Hematopoietic multipotent progenitor cell treated with erythropoietin and hydrocortisone succinate and interleukin-3 and kit ligand, for 8 days (in vitro differentiated cells): ENCODE data around the gene ARHGDIG.
"Not testable (repeated sequence)": the region's sequence is repeated elsewhere in the genome, so short reads cannot be mapped to it uniquely, and the experiment has no call there.

Experiments
- DNase-seq: peaks from one replicate; pipeline ENCODE4 v3.0.0-alpha.2; 2015

The ARHGDIG gene

GRCh38 chr16:264440-264951 lies 15.9 kb upstream of the ARHGDIG start:
- DNase-seq, result no peak

- no peak for DNase-seq
Measured at GRCh38 chr16:265002-265529, 15.3 kb upstream of the ARHGDIG start.

GRCh38 chr16:265711-266110 lies 14.7 kb upstream of the ARHGDIG start:
- DNase-seq, result no peak

DNA sequence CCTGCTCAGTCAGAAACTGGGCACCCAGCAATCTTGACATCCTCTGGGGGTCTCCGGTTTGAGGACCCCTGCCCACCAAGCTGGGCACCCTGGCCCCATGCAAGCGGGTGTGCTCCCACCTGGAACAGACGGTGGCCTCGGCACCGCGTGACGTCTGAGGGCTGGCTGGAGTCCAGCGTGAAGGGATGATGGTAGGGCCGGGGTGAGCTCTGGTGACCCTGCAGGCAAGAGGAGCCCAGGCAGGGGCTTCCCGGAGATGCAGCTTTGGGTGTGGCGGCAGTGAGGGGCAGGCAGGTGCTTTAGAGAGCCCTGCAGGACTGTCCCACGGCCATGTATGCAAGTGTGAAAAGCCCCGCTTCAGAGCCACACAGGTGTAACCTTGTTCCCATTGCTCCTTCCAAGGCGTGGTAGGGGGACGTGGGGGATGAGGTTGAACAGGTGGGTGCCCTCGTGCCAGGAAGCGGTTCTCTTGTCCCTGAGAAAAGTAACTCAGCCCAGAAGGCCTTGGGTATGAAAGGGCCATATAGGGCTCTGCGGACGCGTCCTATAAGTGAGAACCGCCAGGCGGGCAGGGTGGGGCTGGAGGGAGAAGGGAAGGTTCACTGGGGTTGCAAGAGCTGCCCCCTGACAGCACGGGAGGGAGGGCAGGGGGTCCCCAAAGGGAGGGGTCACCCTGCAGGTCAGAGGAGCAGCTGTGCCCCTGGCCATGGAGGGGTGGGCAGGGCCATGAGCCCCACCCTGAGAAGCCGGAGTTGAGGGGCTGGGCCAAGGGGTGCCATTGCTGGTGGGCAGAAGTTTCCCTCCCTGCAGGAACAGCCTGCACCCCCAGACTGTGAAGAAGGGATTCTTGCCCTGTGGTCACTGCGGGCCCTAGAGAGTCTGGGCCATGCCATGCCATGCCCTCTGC lies 13.9 kb upstream of the ARHGDIG start:
- DNase-seq, result no peak

DNA sequence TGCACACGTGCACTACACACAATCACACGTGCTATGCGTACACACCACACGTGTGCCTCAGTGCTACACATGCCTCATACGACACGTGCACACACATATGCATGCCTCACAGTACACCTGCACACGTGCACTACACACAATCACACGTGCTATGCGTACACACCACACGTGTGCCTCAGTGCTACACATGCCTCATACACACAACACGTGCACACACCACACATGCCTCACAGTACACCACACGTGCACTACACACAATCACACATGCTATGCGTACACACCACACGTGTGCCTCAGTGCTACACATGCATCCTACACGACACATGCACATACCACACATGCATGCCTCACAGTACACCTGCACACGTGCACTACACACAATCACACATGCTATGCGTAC lies 12.8 kb upstream of the ARHGDIG start:
- not testable (repeated sequence) for DNase-seq

DNA sequence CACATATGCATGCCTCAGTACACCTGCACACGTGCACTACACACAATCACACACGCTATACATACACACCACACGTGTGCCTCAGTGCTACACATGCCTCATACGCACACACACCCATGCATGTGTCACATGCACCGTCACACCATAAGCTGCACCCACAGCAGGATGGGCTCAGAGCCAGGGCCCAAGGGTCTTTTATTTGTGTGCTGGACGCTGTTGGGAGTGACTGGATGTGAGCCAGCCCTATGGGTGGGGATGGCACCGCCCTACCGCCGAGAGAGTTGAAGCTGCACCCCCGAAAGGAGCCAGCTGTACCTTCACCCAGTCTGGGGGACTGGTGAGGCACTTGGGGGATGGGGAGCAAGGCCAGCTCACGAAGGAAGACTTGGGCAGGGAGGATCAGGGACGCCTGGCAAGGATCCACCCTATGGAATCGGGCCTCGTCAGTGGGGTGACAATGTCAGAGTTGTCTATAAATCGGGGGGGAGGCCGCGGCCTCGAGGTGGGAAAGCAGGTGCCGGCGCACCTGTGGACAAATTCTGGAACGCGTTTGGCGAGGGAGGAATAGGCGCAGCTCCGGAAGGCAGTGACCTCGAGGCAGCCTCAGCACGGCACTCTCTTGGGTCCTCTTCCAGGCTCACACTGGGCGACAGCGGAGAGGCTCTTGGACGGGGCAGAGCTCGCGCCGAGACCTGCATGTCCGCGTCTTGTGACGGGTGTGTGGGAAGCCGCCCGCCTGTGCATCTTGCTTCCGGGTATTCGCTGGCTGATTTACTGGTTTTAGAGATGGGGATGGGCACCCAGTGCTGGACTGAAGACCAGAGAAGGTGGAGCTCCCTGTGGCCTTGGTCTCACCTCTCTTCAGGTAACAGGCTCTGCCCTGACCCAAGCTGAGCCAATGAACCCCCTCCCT lies 12.0 kb upstream of the ARHGDIG start:
- DNase-seq, result peak; percentile 67

DNA sequence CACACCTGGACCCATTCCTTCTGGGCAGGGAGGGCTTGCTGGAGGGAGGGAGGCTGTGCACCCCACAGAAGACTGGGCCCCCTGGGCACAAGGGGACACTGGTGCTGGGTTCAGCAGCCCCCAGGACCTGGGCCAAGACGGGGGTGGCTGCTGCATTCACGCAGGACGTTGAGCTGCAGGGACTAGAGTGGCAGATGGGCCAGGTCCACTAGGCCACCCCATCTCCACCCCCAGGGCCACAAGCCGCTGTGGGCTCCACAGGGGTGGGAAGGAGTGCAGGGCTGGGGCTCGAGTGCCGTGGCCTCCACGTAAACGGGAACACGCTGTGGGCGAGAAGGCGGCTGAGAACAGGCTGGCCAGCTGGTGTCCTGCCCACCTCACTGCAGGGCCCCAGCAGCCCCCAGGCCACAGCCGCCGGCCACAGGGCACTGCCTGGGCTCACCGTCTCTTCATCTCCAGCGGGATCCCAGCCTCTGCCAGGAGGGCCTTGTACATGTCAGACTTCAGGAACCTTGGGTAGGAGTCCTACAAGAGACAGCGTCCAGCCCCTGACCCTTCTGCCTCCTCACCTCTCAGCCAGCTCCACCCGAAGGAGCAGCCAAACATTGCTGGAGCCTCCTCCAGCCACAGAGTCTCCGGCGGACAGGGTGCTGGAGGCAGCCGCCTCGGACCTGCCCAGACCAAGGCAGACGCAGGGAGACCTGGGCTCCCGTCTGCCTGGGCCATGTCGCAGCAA lies 11.2 kb upstream of the ARHGDIG start:
- no peak for DNase-seq

DNA sequence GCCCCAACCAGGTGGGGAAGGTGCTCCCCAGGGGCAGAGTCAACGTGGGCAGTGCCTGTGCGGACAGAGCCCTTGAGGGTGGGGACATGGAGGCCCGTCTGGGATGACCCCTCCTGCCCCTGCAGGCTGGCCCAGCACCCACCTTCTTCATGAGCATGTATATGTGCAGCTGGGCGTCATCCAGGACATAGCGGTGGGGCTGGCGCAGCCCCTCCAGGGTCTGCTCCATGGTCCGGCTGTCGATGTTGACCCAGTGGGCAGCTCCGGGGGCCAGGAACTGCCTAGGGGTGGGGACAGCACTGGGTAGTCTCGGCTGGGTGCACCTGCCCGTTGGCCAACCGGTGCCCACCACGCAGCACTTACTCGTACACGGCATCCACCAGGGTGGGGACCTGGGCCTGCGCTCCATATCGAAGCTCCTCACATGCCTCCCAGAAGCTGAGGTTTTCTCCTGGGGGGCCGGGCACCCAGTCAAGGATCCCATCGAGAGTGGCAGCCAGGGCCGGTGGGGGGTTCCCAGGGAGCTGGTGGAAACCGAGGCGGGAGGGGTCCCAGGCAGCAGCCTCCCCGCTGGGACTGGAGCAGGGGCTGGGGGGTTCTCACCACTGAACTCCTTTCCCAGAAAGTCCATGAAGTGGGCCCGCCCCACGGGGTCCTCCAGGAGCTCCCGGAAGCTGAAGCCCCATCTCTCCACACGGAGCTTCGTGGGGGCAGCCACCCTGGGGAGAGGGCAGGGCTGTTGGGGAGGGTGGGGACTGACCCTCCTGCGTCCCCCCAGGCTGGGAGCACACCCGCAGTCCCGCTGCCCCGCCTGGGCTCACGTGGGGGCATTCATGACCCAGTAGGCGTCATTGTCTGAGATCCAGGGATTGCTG lies 9.8 kb upstream of the ARHGDIG start:
- no peak for DNase-seq

DNA sequence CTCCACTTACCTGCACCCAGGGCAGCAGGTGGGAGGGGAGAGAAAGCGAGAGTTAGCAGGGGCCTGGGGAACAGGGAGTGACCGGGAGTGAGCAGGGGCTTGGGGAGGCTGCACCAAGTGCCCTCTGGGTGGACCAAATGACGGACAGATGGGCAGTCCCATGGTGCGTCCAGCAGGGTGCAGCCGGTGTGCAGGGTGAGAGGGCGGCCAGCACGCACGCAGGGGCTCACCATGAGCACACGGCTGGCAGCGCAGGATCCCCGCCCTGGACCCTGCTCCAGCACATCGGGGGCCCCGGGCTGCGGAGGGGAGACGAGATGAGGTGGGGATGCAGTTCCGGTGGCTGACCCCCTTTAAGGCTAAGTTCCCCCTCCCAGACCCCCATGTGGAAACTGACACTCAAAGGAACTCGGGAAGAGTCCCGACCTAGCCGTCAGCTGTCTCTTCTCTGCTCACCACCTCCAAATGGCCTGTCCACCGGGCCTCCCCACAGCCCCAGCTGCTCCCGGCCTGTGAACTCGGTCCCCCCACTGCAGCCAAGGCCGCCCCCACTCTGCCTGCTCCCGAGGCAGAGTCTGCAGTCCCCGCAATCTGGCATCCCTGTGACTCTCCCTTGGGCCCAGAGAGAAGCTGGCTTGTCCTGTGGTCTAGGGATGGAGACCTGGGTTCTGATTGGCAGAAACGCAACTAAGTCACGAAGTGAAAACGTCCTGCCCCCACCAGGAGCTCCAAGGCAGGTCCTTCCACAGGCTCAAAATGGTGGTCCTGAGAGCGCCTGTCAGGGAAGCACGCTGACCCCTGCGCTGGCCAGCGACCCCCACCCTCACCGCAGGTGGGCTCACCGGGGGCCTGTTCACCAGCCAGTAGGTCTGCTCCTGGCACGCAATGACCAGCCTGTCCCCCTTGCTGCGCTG lies 7.5 kb upstream of the ARHGDIG start:
- DNase-seq, result no peak

DNA sequence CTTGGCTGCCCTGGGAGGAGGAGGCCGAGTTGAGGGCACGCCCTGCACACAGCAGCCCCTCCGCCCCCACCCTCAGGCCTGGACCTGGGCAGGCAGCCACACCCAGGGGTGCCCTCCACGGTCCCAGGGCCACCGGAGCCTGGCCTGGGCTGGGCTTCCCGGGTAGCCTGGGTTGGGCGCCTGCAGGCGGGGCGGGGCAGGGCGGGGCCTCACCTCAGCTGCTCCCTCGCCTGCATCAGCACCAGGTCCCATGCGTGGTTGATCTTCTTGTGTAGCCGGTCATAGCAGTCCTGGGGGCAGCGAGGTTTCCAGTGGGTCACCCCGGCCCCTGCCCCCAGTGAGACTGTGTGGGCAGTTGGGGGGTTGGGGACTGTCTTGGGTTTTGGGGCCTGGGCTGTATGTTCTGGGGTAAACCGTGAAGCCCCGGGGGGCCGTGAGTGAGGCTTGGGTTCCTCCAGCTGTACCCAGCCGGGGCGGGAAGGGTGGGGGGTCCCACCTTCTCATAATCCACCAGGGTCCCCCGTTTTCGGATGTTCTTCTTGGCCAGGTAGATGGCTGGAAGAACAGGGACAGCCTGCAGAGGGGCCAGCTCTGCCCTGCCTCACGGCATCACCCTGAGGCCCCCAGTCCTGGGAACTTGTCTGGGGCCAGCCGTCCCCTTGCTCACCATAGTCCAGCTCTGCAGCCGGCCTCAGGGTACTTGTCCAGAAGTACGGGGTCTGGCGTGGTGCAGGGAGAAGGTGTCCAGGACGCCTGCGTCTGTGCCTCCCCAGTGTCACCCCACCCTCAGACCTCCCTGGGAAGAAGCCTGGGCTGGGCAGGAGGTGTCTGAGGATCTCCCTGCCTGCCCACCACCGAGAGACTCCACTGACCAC lies 6.6 kb upstream of the ARHGDIG start:
- peak; percentile 27 for DNase-seq

DNA sequence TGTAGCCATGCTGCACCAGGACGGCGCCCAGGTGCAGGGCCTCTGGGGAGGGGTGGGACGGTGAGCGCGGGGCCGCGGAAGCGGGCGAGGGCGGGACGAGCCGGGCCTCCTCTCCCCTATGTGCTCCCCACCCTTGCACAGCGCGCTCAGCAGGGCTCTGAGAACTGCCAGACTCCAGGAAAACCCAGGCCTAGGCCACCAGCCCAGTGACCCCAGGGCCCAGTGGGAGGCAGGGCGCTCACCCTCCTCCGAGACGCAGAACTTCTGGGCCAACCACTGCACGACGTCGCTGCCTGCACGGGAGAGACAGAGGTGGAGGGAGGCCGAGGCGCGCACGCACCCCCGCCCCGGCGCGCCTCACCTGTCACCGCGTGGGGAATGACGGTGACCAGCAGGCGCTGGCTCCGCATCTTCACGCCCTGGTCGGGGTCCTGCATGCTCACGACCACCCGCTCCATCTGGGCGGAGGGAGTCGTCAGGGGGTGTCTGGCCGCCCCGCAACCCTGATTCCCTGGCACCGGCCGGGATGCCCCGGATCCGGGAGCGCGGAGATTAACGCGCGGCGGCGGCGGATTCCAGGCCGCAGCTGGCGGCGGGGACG lies 5.2 kb upstream of the ARHGDIG start:
- no peak for DNase-seq

DNA sequence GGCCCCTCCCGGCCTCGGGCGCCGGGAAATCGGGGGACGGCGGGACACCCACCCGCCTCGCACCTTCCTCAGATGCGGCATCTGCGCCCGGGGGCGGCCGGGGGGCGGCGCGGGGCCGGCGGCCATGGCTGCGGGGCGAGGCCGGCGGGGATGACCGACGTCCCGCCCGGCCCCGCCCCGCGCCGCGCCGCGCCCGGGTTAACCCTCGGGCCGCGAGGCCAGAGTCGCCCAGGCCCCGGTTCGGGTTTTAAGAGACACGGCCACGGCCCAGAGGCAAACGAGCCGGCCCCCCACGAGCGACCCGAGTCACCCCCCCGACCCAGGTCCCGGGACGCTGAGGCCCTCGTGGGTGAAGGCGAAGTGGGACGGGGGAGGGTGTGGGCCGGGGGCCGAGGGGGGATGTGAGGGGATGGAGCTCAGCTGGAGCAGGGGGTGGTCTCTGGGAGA lies 4.6 kb upstream of the ARHGDIG start, which contains the start of gene RGS11:
TSS of gene RGS11 (minus strand) at position 159 of the 447 bp plus-strand sequence. CDS start at position 126, 33 bp downstream.
- no peak for DNase-seq

DNA sequence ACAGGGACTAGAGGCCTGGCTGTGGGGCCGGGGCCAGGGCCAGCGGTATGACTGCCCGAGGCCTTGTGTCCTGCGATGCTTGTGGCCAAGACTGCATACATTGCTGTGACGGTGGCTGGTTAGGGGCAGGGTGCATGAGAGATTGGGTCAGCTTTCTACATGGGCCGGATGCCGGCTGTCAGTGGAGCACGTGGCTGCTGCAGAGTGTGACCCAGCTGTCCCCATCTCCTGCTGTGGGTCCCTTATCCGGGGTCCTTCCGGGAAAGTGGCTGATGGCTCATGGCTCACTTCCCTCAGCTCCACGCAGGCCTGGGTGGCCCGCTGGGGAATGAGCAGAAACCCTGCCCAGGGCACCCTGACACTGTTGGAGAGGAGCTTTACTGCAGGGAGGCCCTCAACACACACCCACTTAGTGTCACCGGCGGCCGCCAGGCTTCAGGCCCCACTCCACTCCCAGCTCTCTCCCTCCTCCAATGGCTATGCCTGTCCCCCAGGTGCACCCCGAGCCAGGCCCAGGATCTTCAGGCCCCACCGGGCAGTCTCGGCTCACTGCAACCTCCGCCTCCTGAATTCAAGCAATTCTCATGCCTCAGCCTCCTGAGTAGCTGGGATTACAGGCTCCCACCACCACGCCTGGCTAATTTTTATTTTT lies 3.8 kb upstream of the ARHGDIG start:
- DNase-seq, result no peak

GRCh38 chr16:278863-279366 lies 1.5 kb upstream of the ARHGDIG start:
- peak; percentile 97 for DNase-seq

GRCh38 chr16:279531-279930 lies 860 bp upstream of the ARHGDIG start:
- no peak for DNase-seq

GRCh38 chr16:280005-280460 lies 358 bp upstream of the ARHGDIG start:
- no peak for DNase-seq

- DNase-seq, result no peak
Measured at GRCh38 chr16:280991-281659, 734 bp downstream of the ARHGDIG start.
